Retinal pigment epithelial cell (primary cell): ENCODE data around the gene PTPRK.

Source experiments
- DNase-seq: peaks from one replicate; pipeline ENCODE4 v3.0.0-alpha.2; 2010; ENCODE audit warnings: low read depth
- H3K4me3 ChIP-seq: 2 replicates; pipeline ENCODE4 v1.5.1; 2011; ENCODE audit warnings: mild to moderate bottlenecking, low read length, control low read depth, moderate library complexity
- TF ChIP-seq, protein P1 (sequence below): conservative IDR thresholded peaks from 2 replicates; pipeline ENCODE4 v1.5.1; 2011; ENCODE audit warnings: low read depth, low read length, control low read depth, inconsistent platforms

Gene PTPRK

GRCh38 chr6:127956956-127957355 lies 563.4 kb downstream of the PTPRK start:
- no peak for DNase-seq
- TF ChIP-seq, protein P1, sequence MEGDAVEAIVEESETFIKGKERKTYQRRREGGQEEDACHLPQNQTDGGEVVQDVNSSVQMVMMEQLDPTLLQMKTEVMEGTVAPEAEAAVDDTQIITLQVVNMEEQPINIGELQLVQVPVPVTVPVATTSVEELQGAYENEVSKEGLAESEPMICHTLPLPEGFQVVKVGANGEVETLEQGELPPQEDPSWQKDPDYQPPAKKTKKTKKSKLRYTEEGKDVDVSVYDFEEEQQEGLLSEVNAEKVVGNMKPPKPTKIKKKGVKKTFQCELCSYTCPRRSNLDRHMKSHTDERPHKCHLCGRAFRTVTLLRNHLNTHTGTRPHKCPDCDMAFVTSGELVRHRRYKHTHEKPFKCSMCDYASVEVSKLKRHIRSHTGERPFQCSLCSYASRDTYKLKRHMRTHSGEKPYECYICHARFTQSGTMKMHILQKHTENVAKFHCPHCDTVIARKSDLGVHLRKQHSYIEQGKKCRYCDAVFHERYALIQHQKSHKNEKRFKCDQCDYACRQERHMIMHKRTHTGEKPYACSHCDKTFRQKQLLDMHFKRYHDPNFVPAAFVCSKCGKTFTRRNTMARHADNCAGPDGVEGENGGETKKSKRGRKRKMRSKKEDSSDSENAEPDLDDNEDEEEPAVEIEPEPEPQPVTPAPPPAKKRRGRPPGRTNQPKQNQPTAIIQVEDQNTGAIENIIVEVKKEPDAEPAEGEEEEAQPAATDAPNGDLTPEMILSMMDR: no peak
- H3K4me3 ChIP-seq: no peak overlapping the region

DNA sequence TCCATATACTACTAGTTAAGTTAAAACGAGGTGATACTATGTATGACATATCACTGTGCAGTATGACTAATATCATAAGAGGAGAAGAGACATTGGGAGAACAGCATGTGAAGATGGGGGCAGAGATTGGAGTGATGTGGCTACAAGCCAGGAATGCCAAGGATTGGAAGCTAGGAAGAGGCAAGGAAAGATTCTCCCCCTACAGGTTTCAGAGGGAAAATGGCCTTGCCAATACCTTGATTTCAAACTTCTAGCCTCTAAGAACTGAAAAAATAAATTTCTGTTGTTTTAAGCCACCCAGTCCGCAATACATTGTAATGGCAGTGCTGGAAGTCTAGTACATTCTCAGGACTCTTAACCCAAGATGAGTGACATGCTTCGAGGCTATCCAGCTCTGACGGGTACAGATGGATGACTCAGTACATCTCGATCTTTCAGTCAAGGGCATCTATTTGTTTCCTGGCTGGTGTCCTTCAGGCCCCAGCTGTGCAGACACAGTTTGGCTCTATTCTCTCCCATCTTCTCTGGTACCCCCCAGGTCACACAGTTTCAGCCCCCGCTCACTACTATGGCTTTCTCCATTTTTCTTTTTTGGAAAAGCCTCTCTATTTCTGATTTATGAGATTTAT lies 564.0 kb downstream of the PTPRK start:
- no peak for DNase-seq
- TF ChIP-seq, protein P1: peak; percentile 13
- no peak overlapping the region for H3K4me3 ChIP-seq

DNA sequence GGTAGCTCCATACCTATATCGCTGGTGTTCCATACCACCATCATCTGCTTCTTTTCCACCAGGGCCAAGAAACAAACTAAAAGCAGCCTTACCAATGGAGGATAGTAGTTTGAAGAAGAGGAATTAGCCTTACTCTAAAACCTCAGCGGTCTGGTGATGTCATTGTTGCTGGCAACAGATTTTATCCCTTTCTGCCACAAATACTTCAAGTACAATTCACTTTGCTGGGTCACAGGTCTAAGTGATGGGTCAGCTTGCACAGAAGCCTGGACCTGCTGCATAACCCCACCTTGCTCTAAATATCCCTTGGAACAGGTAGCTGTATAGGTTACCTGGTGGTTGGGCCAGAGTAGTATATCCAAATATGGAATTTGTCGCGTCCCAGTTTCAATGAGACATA lies 566.3 kb downstream of the PTPRK start:
- H3K4me3 ChIP-seq: no peak overlapping the region
- TF ChIP-seq, protein P1: no peak
- no peak for DNase-seq

GRCh38 chr6:127952831-127953230 lies 567.6 kb downstream of the PTPRK start:
- H3K4me3 ChIP-seq: no peak overlapping the region
- TF ChIP-seq, protein P1: no peak
- DNase-seq: no peak

DNA sequence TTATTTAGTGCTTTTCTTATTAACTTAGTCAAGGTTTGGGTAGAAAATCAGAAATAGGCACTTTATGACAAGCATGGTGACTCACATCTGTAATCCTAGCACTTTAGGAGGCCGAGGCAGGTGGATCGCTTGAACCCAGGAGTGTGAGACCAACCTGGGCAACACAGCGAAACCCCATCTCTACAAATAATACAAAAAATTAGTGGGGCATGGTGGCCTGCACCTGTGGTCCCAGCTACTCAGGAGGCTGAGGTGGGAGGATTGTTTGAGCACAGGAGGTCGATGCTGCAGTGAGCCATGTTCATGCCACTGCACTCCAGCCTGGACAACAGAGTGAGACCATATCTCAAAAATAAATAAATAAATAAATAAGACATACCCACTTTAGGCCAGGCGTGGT lies 568.2 kb downstream of the PTPRK start:
- TF ChIP-seq, protein P1: no peak
- DNase-seq: no peak
- no peak overlapping the region for H3K4me3 ChIP-seq

DNA sequence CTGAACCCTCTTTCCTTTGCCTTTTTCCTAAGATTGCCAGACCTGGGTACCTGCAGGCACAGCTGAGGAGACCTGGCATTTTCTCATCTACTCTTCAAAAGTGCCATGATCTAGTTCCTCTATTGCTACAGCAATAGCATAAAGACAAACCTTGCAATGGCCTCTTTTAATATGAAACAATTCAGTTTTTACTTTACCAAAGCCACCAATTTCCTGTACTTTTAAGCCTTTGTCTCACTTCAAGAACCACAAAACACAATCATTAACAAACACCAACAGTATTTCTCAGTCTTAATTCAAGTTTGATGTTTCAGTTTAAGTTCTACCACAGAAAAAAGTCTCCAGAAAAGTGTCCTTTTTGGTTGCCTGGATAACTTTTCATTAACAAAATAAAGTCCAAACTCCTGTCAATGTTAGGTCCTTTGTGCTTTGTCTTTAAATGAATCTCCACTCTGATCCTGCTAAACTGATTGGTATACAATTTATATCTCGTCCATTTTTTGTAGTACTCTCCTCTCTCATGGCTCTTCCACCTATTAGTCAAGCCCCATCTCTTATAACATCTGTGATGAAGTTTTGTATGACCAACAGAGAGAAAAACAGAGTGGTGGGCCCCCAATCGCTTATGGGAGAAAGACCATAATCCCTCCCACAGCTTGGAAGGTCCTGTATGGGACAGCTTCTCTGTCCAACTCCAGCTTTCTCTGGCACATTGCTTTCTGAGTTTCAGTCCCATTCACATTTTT lies 569.1 kb downstream of the PTPRK start:
- H3K4me3 ChIP-seq: no peak overlapping the region
- TF ChIP-seq, protein P1: no peak
- no peak for DNase-seq
